GM23338 (cell line): ENCODE results near the gene FOXP4. TPM values are rescaled to one million over a fixed set of nuclear protein-coding genes. Genes with fewer than 3 reads are reported as not detected.

Experiments
- ATAC-seq: fragments of 200-7000 bp; cut with Tn5 transposase; 3 replicates; pipeline ENCODE4 v1.9.1; 2020
- DNase-seq: peaks from one replicate; pipeline ENCODE4 v3.0.0-alpha.2; 2015; ENCODE audit warnings: low spot score
- H2AFZ ChIP-seq: fragments of 200-600 bp; sonication (generic); 2 replicates; pipeline ENCODE4 v1.8.0; 2016; ENCODE audit warnings: antibody characterized with exemption, mild to moderate bottlenecking, moderate library complexity
- H3F3A ChIP-seq: fragments of 200-600 bp; sonication (generic); replicated peaks from 2 replicates; pipeline ENCODE4 v1.8.0; 2017; ENCODE audit warnings: antibody characterized with exemption, mixed run types, low read depth
- H3K27ac ChIP-seq: fragments of 200-600 bp; sonication (generic); 2 replicates; pipeline ENCODE4 v1.6.1; 2016; ENCODE audit warnings: low read depth
- H3K27me3 ChIP-seq: fragments of 200-600 bp; sonication (generic); 2 replicates; pipeline ENCODE4 v1.8.0; 2016; ENCODE audit warnings: mild to moderate bottlenecking, mixed run types, moderate library complexity; ENCODE audit not compliant: insufficient read depth
- H3K36me3 ChIP-seq: fragments of 200-600 bp; sonication (generic); 2 replicates; pipeline ENCODE4 v1.8.0; 2016; ENCODE audit warnings: mild to moderate bottlenecking; ENCODE audit not compliant: insufficient read depth
- H3K4me1 ChIP-seq: fragments of 200-600 bp; sonication (generic); 2 replicates; pipeline ENCODE4 v1.8.0; 2016; ENCODE audit warnings: mild to moderate bottlenecking, moderate library complexity; ENCODE audit not compliant: insufficient read depth
- H3K4me2 ChIP-seq: fragments of 200-600 bp; sonication (generic); 2 replicates; pipeline ENCODE4 v1.7.1; 2017; ENCODE audit warnings: mixed run types
- H3K4me3 ChIP-seq: fragments of 200-600 bp; sonication (generic); 2 replicates; pipeline ENCODE4 v1.6.1; 2016; ENCODE audit warnings: mixed run types
- H3K79me2 ChIP-seq: fragments of 200-600 bp; sonication (generic); replicated peaks from 2 replicates; pipeline ENCODE4 v1.8.0; 2017; ENCODE audit warnings: mild to moderate bottlenecking; ENCODE audit not compliant: insufficient read depth
- H3K9me2 ChIP-seq: fragments of 200-600 bp; sonication (generic); 2 replicates; pipeline ENCODE4 v1.8.0; 2017; ENCODE audit not compliant: insufficient read depth
- H4K20me1 ChIP-seq: fragments of 200-600 bp; sonication (generic); replicated peaks from 2 replicates; pipeline ENCODE4 v1.8.0; 2017; ENCODE audit warnings: mild to moderate bottlenecking; ENCODE audit not compliant: insufficient read depth
- H3K27ac Mint-ChIP-seq: 2 replicates; pipeline ENCODE4 v1.8.0; 2020; ENCODE audit warnings: inconsistent platforms, mild to moderate bottlenecking, moderate library complexity, mixed read lengths
- H3K27me3 Mint-ChIP-seq: 3 replicates; pipeline ENCODE4 v1.8.0; 2022; ENCODE audit warnings: low read depth, mild to moderate bottlenecking, moderate library complexity, mixed read lengths, inconsistent platforms; ENCODE audit not compliant: insufficient read depth, poor library complexity
- H3K36me3 Mint-ChIP-seq: 3 replicates; pipeline ENCODE4 v1.8.0; 2021; ENCODE audit warnings: low read depth, mild to moderate bottlenecking, inconsistent platforms, moderate library complexity, mixed read lengths
- H3K4me1 Mint-ChIP-seq: 3 replicates; pipeline ENCODE4 v1.8.0; 2020; ENCODE audit warnings: mild to moderate bottlenecking, inconsistent platforms, mixed read lengths
- H3K4me3 Mint-ChIP-seq: 3 replicates; pipeline ENCODE4 v1.8.0; 2021; ENCODE audit warnings: moderate library complexity, mild to moderate bottlenecking, inconsistent platforms, mixed read lengths
- H3K9me3 Mint-ChIP-seq: 3 replicates; pipeline ENCODE4 v1.8.0; 2020; ENCODE audit warnings: moderate library complexity, mild to moderate bottlenecking, inconsistent platforms, mixed read lengths
- CTCF ChIP-seq, 2 experiments: fragments of 200-600 bp in 1 of 2; sonication (generic) in 1 of 2; conservative IDR thresholded peaks; 2 replicates each; pipeline versions ENCODE4 v1.5.1 to v1.6.1; 2016 to 2017; ENCODE audit warnings: antibody characterized with exemption in 2 of 2, low read depth in 2 of 2, mild to moderate bottlenecking in 2 of 2, moderate library complexity in 1 of 2
- ETS1 ChIP-seq: IDR thresholded peaks from 2 replicates; pipeline ENCODE4 v1.6.1; 2016; ENCODE audit warnings: antibody characterized with exemption
- EZH2 ChIP-seq: fragments of 200-600 bp; sonication (generic); IDR thresholded peaks from one replicate; pipeline ENCODE4 v1.8.0; 2017; ENCODE audit warnings: antibody characterized with exemption, mild to moderate bottlenecking, low read depth; ENCODE audit not compliant: unreplicated experiment
- EZH2phosphoT487 ChIP-seq: fragments of 200-600 bp; sonication (generic); IDR thresholded peaks from one replicate; pipeline ENCODE4 v1.8.1; 2018; ENCODE audit warnings: antibody characterized with exemption; ENCODE audit not compliant: unreplicated experiment
- JUNB ChIP-seq: IDR thresholded peaks from one replicate; pipeline ENCODE4 v1.6.1; 2016; ENCODE audit warnings: antibody characterized with exemption; ENCODE audit not compliant: unreplicated experiment
- NANOG ChIP-seq: IDR thresholded peaks from 2 replicates; pipeline ENCODE4 v1.6.1; 2016; ENCODE audit warnings: antibody characterized with exemption, borderline replicate concordance
- POLR2AphosphoS5 ChIP-seq: IDR thresholded peaks from 2 replicates; pipeline ENCODE4 v1.6.1; 2016; ENCODE audit warnings: antibody characterized with exemption, low read depth
- STAT1 ChIP-seq: IDR thresholded peaks from one replicate; pipeline ENCODE4 v1.6.1; 2016; ENCODE audit warnings: antibody characterized with exemption; ENCODE audit not compliant: unreplicated experiment
- ZNF114 ChIP-seq: fragments of 250-450 bp; sonication (Bioruptor Pico); IDR thresholded peaks from 2 replicates; pipeline ENCODE4 v1.5.0; 2020; ENCODE audit warnings: mild to moderate bottlenecking, moderate library complexity
- ZNF331 ChIP-seq: fragments of 250-450 bp; sonication (Bioruptor Pico); IDR thresholded peaks from 2 replicates; pipeline ENCODE4 v1.5.0; 2020; ENCODE audit warnings: low read depth, mild to moderate bottlenecking, moderate library complexity
- ZNF462 ChIP-seq: fragments of 250-450 bp; sonication (Bioruptor Pico); IDR thresholded peaks from 2 replicates; pipeline ENCODE4 v1.5.0; 2020; ENCODE audit warnings: mild to moderate bottlenecking, moderate library complexity
- polyA plus RNA-seq: library from polyadenylated mRNA; unstranded; fragments of >200 nt; fragmentation: Nextera tagmentation; extraction: Ambion mirVana; gene quantifications from 2 replicates; pipeline ENCODE4 v1.2.1, GENCODE V29; 2016
- total RNA-seq: library from RNA; depleted of rRNA; stranded (reverse); fragments of >200 nt; shearing (Covaris generic); gene quantifications from 2 replicates; pipeline ENCODE4 v1.2.3, GENCODE V29; 2014

The FOXP4 gene
- total and polyA plus RNA-seq, 2 experiments from 2014 or later = 5.1 to 13.5 TPM

GRCh38 chr6:41509580-41509979 lies 36.6 kb upstream of the FOXP4 start (continued):
- TF ChIP-seq STAT1 (no peak), ZNF331 (CRISPR knock-in tag) (no peak), CTCF (conservative IDR thresholded peaks at IDR 0.05; ENCODE audit: low read depth in 2 of 2) (no peak), JUNB (no peak), EZH2 (no peak), POLR2AphosphoS5 (no peak), ETS1 (no peak), ZNF114 (CRISPR knock-in tag) (no peak)

- Mint-ChIP-seq H3K9me3 (no peaks in the 10 kb centered on the region), H3K27me3 (peaks cover 37% of the 10 kb centered on the region), H3K27ac (no peak overlapping the region), H3K4me3 (no peak overlapping the region), H3K4me1 (peaks cover 4% of the 10 kb centered on the region; the same call in 1 of the 3 replicates), H3K36me3 (no peaks in the 10 kb centered on the region; the same call in 2 of the 3 replicates)
- no peak overlapping the region for H3K27ac ChIP-seq
- peaks cover 78% of the 10 kb centered on the region for H3K27me3 ChIP-seq
- peaks cover 3% of the 10 kb centered on the region; the same call in 1 of the 2 replicates for H3K4me1 ChIP-seq
- no peak overlapping the region for H3K4me2 ChIP-seq
- H3K36me3 ChIP-seq = no peaks in the 10 kb centered on the region
- H3K79me2 ChIP-seq = no peaks in the 10 kb centered on the region
- DNase-seq (no peak), ATAC-seq (no peak)
- no peak overlapping the region for H3K4me3 ChIP-seq
- no peaks in the 10 kb centered on the region for H3K9me2 ChIP-seq
- H2AFZ ChIP-seq = no peak overlapping the region
- no peaks in the 10 kb centered on the region for H4K20me1 ChIP-seq
- H3F3A ChIP-seq = peaks cover 1% of the 10 kb centered on the region
- TF ChIP-seq ZNF331 (CRISPR knock-in tag) (no peak), CTCF (conservative IDR thresholded peaks at IDR 0.05; ENCODE audit: low read depth in 2 of 2) (no peak), EZH2phosphoT487 (no peak), ZNF114 (CRISPR knock-in tag) (no peak), NANOG (no peak), ZNF462 (CRISPR knock-in tag) (no peak)
Measured at GRCh38 chr6:41511443-41512060, 34.6 kb upstream of the FOXP4 start.
